Right lobe of liver (tissue), 6 donors: Measurements from ENCODE around the gene UVSSA. TPM values are rescaled to one million over a fixed set of nuclear protein-coding genes. Genes with fewer than 3 reads are reported as not detected.

Experiments
- ATAC-seq, 4 donors: fragments of 200-7000 bp; cut with Tn5 transposase; one replicate each; pipeline ENCODE4 v1.9.1; 2020; ENCODE audit warnings: mild to moderate bottlenecking in 4 of 4, moderate library complexity in 4 of 4
- DNase-seq, 3 donors: peaks; one replicate each; pipeline ENCODE4 v3.0.0-alpha.2; 2020
- H3K27ac ChIP-seq, 3 donors: fragments of 200-600 bp; one replicate each; pipeline ENCODE4 v1.8.0; 2022
- H3K27me3 ChIP-seq, 2 donors: fragments of 200-600 bp; one replicate each; pipeline ENCODE4 v1.8.0; 2022
- H3K36me3 ChIP-seq, 4 donors: fragments of 200-600 bp; sonication (generic) in 1 of 4; one replicate each; pipeline versions ENCODE4 v1.5.1 to v1.8.0; 2017 to 2022; ENCODE audit warnings: control low read depth in 1 of 4
- H3K4me1 ChIP-seq, 4 donors: fragments of 200-600 bp; sonication (generic) in 1 of 4; one replicate each; pipeline versions ENCODE4 v1.5.1 to v1.8.0; 2017 to 2022; ENCODE audit warnings: control low read depth in 1 of 4
- H3K4me3 ChIP-seq, 3 donors: fragments of 200-600 bp; one replicate each; pipeline ENCODE4 v1.8.0; 2022
- H3K9me3 ChIP-seq, 4 donors: fragments of 200-600 bp; sonication (generic) in 1 of 4; one replicate each; pipeline versions ENCODE4 v1.5.1 to v1.8.0; 2017 to 2022; ENCODE audit warnings: control low read depth in 1 of 4
- CTCF ChIP-seq, 4 donors: fragments of 200-600 bp in 3 of 4; fragments of 450-650 bp in 1 of 4; IDR thresholded peaks; one replicate each; pipeline versions ENCODE4 v1.5.1 to v1.8.0; 2016 to 2022; ENCODE audit warnings: antibody characterized with exemption in 4 of 4, mild to moderate bottlenecking in 2 of 4
- POLR2A ChIP-seq: fragments of 450-650 bp; IDR thresholded peaks from one replicate; pipeline ENCODE4 v1.6.1; 2017; ENCODE audit warnings: antibody characterized with exemption, mild to moderate bottlenecking
- WGBS: methylation state at CpG from one replicate; pipeline ENCODE4 v1.1.6; 2018; ENCODE audit warnings: low coverage, low lambda C conversion rate; ENCODE audit not compliant: insufficient coverage; ENCODE audit errors: missing lambda C conversion rate; 5-methylcytosine and 5-hydroxymethylcytosine counted together
- intact Hi-C, 2 donors: fragments of 100-400 bp; cut with DNase I; formaldehyde crosslinking; loops; one replicate each; pipeline versions ENCODE4 v1.11.2 to v1.14.1; 2022
- total RNA-seq, 6 experiments: library from RNA; depleted of rRNA in 2 of 6; stranded (reverse); fragments of >200 nt in 2 of 6; fragmentation: NEBNext Ultra II Directional in 3 of 6; extraction: Animal tissue kit (Norgen Biotek cat#: 25700) in 3 of 6; gene quantifications; one replicate each; pipeline versions ENCODE4 v1.1.0 to v1.2.4, GENCODE V29; 2016 to 2023
- donor health status: DM: no; HTN: yes; CAD: no.
- donor health status: DM: no; HTN: no; CAD: no.
- donor health status: DM: no; HTN: no; CAD: no.
- donor health status: DM: no; HTN: yes; CAD: no.
- donor health status: DM: no; HTN: yes; CAD: no.

UVSSA gene
- total RNA-seq, 6 experiments from 2014 or later, result 9.1 to 14.5 (median 11.3) TPM

GRCh38 chr4:1362046-1362445, 15.0 kb downstream of the UVSSA start:
- Histone ChIP-seq H3K4me1 (no peaks in the 10 kb centered on the region), H3K27ac (no peak overlapping the region), H3K4me3 (no peak overlapping the region), H3K9me3 (no peaks in the 10 kb centered on the region), H3K27me3 (no peaks in the 10 kb centered on the region), H3K36me3 (peaks cover 0 to 7% (median 0%) of the 10 kb centered on the region in 4 donors)
- intact Hi-C loops, result loop anchor here in 1 of 2 donors (10.0 kb wide), 1 partner anchor 263 kb away; no protein-coding TSS in a partner anchor
- ATAC-seq (no peak), DNase-seq (no peak)
- TF ChIP-seq POLR2A, result no peak
- no peak for TF ChIP-seq CTCF (IDR thresholded peaks at IDR 0.05)
- WGBS, result 100% methylated on average over 1 of the region's 10 CpGs

- TF ChIP-seq POLR2A, result no peak
- TF ChIP-seq CTCF (IDR thresholded peaks at IDR 0.05), result no peak
- intact Hi-C loops, result loop anchor here in 1 of 2 donors (10.0 kb wide), 1 partner anchor 262 kb away; no protein-coding TSS in a partner anchor
- Histone ChIP-seq H3K4me3 (no peak overlapping the region), H3K9me3 (no peaks in the 10 kb centered on the region), H3K27me3 (no peaks in the 10 kb centered on the region), H3K36me3 (peaks cover 0 to 7% (median 0%) of the 10 kb centered on the region in 4 donors), H3K27ac (no peak overlapping the region), H3K4me1 (no peaks in the 10 kb centered on the region)
- WGBS, result 100% methylated on average over 2 of the region's 17 CpGs
- no peak for ATAC-seq
- DNase-seq, result no peak
Observed at GRCh38 chr4:1362521-1362920, 15.5 kb downstream of the UVSSA start.

- DNase-seq, result peak in 1 of 3 donors; percentile 7
- Histone ChIP-seq H3K36me3 (no peaks in the 10 kb centered on the region), H3K27me3 (no peaks in the 10 kb centered on the region), H3K4me1 (no peaks in the 10 kb centered on the region), H3K27ac (no peak overlapping the region), H3K4me3 (no peak overlapping the region), H3K9me3 (no peaks in the 10 kb centered on the region)
- TF ChIP-seq CTCF (IDR thresholded peaks at IDR 0.05) (no peak), POLR2A (no peak)
- ATAC-seq, result no peak
- 93% methylated on average over 10 of the region's 11 CpGs for WGBS
- intact Hi-C loops, result loop anchor here in 1 of 2 donors (10.0 kb wide), 1 partner anchor 261 kb away; no protein-coding TSS in a partner anchor
Observed at GRCh38 chr4:1363513-1363912, 16.5 kb downstream of the UVSSA start.

- intact Hi-C loops, result loop anchor here in 1 of 2 donors (10.0 kb wide), 1 partner anchor 261 kb away; no protein-coding TSS in a partner anchor
- H3K27ac ChIP-seq, result no peak overlapping the region
- H3K36me3 ChIP-seq, result no peaks in the 10 kb centered on the region
- H3K9me3 ChIP-seq, result no peaks in the 10 kb centered on the region
- peaks cover 0 to 2% (median 0%) of the 10 kb centered on the region in 4 donors for H3K4me1 ChIP-seq
- TF ChIP-seq CTCF (IDR thresholded peaks at IDR 0.05) (no peak), POLR2A (no peak)
- DNase-seq, result peak in 1 of 3 donors; percentile 12
- no CpG with 5 or more reads among the region's 18 CpGs for WGBS
- H3K4me3 ChIP-seq, result no peak overlapping the region
- H3K27me3 ChIP-seq, result no peaks in the 10 kb centered on the region
- ATAC-seq, result no peak
Observed at GRCh38 chr4:1364217-1364616, 17.2 kb downstream of the UVSSA start.
